PFSK-1 (cell line): ENCODE results near the gene NHERF2.

Source experiments
- FOXP2 ChIP-seq: optimal IDR thresholded peaks from 2 replicates; pipeline ENCODE3; 2011; ENCODE audit warnings: borderline replicate concordance, control low read depth, inconsistent platforms; ENCODE audit not compliant: insufficient read depth; ENCODE audit errors: extremely low read length, extremely low read depth
- POLR2AphosphoS5 ChIP-seq: IDR thresholded peaks from 2 replicates; pipeline ENCODE4 v1.6.1; 2012; ENCODE audit warnings: low read depth, mild to moderate bottlenecking, control low read depth, low read length, moderate library complexity
- REST ChIP-seq, 2 experiments: IDR thresholded peaks; 2 replicates each; pipeline versions ENCODE4 v1.6.1 to v1.8.0; 2011 to 2012; ENCODE audit warnings: low read depth in 2 of 2, low read length in 2 of 2, control low read depth in 1 of 2, inconsistent platforms in 1 of 2, mild to moderate bottlenecking in 1 of 2, moderate library complexity in 1 of 2; ENCODE audit not compliant: insufficient read depth in 1 of 2
- SIN3A ChIP-seq: IDR thresholded peaks from 2 replicates; pipeline ENCODE4 v1.6.1; 2012; ENCODE audit warnings: mild to moderate bottlenecking, low read length, moderate library complexity, borderline replicate concordance; ENCODE audit not compliant: insufficient read depth
- TAF1 ChIP-seq: IDR thresholded peaks from 2 replicates; pipeline ENCODE4 v1.6.1; 2012; ENCODE audit warnings: low read length, control low read depth, borderline replicate concordance; ENCODE audit not compliant: insufficient read depth

The NHERF2 gene

DNA sequence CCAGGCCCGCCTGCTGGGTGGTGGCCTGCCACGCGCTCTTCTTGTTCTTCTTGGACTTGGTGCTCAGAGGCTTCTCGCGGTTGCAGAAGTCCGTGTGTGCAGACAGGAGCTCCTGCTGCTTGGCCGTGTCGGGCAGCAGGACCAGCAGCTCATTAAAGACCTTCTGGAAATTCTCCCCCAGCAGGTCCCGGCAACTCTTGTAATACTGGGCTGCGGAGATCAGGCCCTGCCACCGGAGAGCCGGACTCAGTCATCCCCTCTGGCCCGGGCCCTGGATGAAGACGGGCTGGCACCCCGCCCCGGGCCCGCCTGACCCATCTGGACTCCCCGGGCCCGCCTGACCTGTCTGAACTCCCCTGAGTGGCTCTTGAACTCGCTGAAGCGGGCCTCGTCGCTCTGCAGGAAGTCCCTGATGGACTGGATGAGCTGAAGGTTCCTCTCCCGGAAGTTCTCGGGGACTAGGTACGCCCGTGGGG is 28.3 kb upstream of the NHERF2 start:
- TF ChIP-seq TAF1 (no peak), FOXP2 (no peak), REST (IDR thresholded peaks at IDR 0.05; ENCODE audit: insufficient read depth in 1 of 2, low read depth in 2 of 2, low read length in 2 of 2) (no peak), POLR2AphosphoS5 (no peak)

GRCh38 chr16:1998852-1999801 is 27.6 kb upstream of the NHERF2 start:
- TF ChIP-seq TAF1, result no peak
- no peak for TF ChIP-seq REST (IDR thresholded peaks at IDR 0.05; ENCODE audit: insufficient read depth in 1 of 2, low read depth in 2 of 2, low read length in 2 of 2)
- TF ChIP-seq SIN3A, result no peak
- no peak for TF ChIP-seq FOXP2
- TF ChIP-seq POLR2AphosphoS5, result no peak

DNA sequence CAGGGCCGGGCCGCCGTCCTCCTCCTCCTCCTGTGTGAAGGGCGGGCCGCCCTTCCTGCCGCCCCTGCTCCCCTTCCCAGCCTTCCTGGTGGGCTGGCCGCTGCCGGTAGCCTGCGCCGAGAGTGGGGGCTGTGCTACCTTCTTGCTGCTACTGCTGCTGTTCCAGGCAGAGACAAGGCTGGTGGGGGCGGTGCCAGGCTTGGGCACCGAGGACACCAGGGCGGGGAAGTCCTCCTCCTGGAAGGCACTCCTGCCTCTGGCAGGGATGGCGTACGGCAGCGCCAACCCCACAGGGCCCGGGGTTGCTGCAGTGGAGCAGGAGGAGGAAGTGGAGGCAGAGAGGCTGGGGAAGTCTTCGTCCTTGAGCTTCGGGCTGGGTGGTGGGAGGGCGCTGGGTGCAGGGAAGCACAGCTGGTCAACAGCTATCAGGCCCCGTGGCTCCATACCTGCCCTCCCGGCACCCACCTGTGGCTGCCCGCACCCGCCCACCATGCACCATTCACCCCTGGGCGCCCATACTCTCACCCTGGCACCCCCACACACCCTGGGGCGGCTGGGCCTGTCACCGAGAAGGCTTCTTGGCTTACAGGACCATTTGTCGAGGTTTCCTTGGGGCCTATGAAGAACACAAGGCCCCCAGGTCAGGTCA is 26.7 kb upstream of the NHERF2 start:
- TF ChIP-seq REST (IDR thresholded peaks at IDR 0.05; ENCODE audit: insufficient read depth in 1 of 2, low read depth in 2 of 2, low read length in 2 of 2) (no peak), POLR2AphosphoS5 (no peak), SIN3A (no peak), FOXP2 (no peak), TAF1 (no peak)

DNA sequence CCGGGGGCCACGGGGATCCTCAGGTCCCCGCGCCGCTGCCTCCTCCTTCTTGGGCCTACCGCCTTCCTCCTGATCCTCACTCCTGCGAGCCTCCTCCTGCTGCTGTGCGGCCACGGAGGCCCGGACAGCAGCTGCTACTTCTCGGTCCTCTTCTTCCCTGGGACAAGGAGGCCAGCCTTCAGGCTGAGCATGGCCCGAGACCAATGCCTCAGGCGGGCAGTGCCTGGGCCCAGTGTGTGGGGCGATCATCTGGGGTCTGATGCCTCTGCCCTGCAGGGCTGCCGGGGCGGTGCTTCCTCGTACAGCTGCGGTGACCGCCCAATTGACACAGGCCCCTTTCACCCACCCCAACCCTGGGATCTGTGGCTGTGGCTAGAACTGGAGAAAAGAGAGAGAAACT is 25.7 kb upstream of the NHERF2 start:
- TF ChIP-seq SIN3A (no peak), TAF1 (no peak), FOXP2 (no peak), REST (IDR thresholded peaks at IDR 0.05; ENCODE audit: insufficient read depth in 1 of 2, low read depth in 2 of 2, low read length in 2 of 2) (no peak), POLR2AphosphoS5 (no peak)
